Breast epithelium (tissue), 4 donors: ENCODE measurements around the gene STOM. TPM values are rescaled to one million over a fixed set of nuclear protein-coding genes. Genes with fewer than 3 reads are reported as not detected.

ENCODE experiments used
- DNase-seq, 2 donors: peaks; one replicate each; pipeline ENCODE4 v3.0.0-alpha.2; 2019; ENCODE audit warnings: low spot score in 2 of 2
- H3K27ac ChIP-seq, 2 donors: fragments of 200-600 bp; sonication (generic) in 1 of 2; one replicate each; pipeline ENCODE4 v1.5.1; 2016 to 2019; ENCODE audit warnings: mild to moderate bottlenecking in 1 of 2
- H3K27me3 ChIP-seq, 2 donors: fragments of 200-600 bp; sonication (generic) in 1 of 2; one replicate each; pipeline versions ENCODE4 v1.5.1 to v1.6.0; 2017 to 2019; ENCODE audit warnings: control low read depth in 1 of 2, mild to moderate bottlenecking in 1 of 2
- H3K36me3 ChIP-seq: fragments of 200-600 bp; one replicate; pipeline ENCODE4 v1.5.1; 2019
- H3K4me1 ChIP-seq, 2 donors: fragments of 200-600 bp; sonication (generic); one replicate each; pipeline ENCODE4 v1.5.1; 2016 to 2019; ENCODE audit warnings: control low read depth in 1 of 2
- H3K4me3 ChIP-seq, 3 donors: fragments of 200-600 bp; sonication (generic); 1 replicate in 2 of 3; 2 replicates in 1 of 3; pipeline ENCODE4 v1.5.1; 2016 to 2019; ENCODE audit warnings: mild to moderate bottlenecking in 3 of 3, moderate library complexity in 2 of 3
- H3K9me3 ChIP-seq, 2 donors: fragments of 200-600 bp; sonication (generic) in 1 of 2; one replicate each; pipeline ENCODE4 v1.5.1; 2016 to 2019; ENCODE audit warnings: control low read depth in 1 of 2
- CTCF ChIP-seq, 3 donors: fragments of 450-650 bp; IDR thresholded peaks; one replicate each; pipeline ENCODE4 v1.5.1; 2016 to 2017; ENCODE audit warnings: antibody characterized with exemption in 3 of 3, mild to moderate bottlenecking in 3 of 3, moderate library complexity in 3 of 3
- POLR2A ChIP-seq: fragments of 450-650 bp; IDR thresholded peaks from one replicate; pipeline ENCODE4 v1.6.1; 2016; ENCODE audit warnings: antibody characterized with exemption, mild to moderate bottlenecking, moderate library complexity
- POLR2AphosphoS5 ChIP-seq, 3 donors: sonication (generic); formaldehyde crosslinking; IDR thresholded peaks; one replicate each; pipeline ENCODE4 v1.6.1; 2017; ENCODE audit warnings: antibody characterized with exemption in 3 of 3
- intact Hi-C: fragments of 100-400 bp; cut with DNase I; formaldehyde crosslinking; loops from one replicate; pipeline ENCODE4 v1.15.1; 2023; ENCODE audit warnings: low total_unique reads
- total RNA-seq, 3 donors: library from RNA; depleted of rRNA; stranded (reverse); fragments of >200 nt; gene quantifications; one replicate each; pipeline ENCODE4 v1.1.0, GENCODE V29; 2016

The STOM gene, protein sequence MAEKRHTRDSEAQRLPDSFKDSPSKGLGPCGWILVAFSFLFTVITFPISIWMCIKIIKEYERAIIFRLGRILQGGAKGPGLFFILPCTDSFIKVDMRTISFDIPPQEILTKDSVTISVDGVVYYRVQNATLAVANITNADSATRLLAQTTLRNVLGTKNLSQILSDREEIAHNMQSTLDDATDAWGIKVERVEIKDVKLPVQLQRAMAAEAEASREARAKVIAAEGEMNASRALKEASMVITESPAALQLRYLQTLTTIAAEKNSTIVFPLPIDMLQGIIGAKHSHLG
- 100 to 1,000 TPM; 263 to 444 (median 334) TPM for total RNA-seq

- peak; percentile 99 for TF ChIP-seq POLR2A
- peak; percentile 98 to 99 (median 99) for TF ChIP-seq POLR2AphosphoS5 (IDR thresholded peaks at IDR 0.05)
- TF ChIP-seq CTCF (IDR thresholded peaks at IDR 0.05), result no peak
- Histone ChIP-seq H3K36me3 (no peaks in the 10 kb centered on the region), H3K4me3 (peak within 1 kb of the TSS; percentile 68 to 90 (median 77)), H3K9me3 (no peaks in the 10 kb centered on the region), H3K4me1 (peaks cover 4 to 27% of the 10 kb centered on the region in 2 donors), H3K27me3 (no peaks in the 10 kb centered on the region), H3K27ac (peak within 1 kb of the TSS; percentile 96 to 99)
- intact Hi-C loops, result loop anchor here (5.0 kb wide), 1 partner anchor 47 kb away; no protein-coding TSS in a partner anchor
- peak; percentile 75 to 81 for DNase-seq
Observed at GRCh38 chr9:121369595-121370265, at the start of gene STOM. Gene STOM (minus strand): TSS chr9:121370250. CDS start chr9:121370187, 63 bp downstream.

GRCh38 chr9:121411993-121412392 is 41.9 kb upstream of the STOM start:
- DNase-seq, result no peak
- no peak for TF ChIP-seq POLR2AphosphoS5 (IDR thresholded peaks at IDR 0.05)
- no peak for TF ChIP-seq CTCF (IDR thresholded peaks at IDR 0.05)
- Histone ChIP-seq H3K9me3 (no peaks in the 10 kb centered on the region), H3K27ac (no peak overlapping the region), H3K27me3 (no peaks in the 10 kb centered on the region), H3K4me3 (no peak overlapping the region), H3K4me1 (no peaks in the 10 kb centered on the region), H3K36me3 (no peaks in the 10 kb centered on the region)
- intact Hi-C loops, result no loop called here

DNA sequence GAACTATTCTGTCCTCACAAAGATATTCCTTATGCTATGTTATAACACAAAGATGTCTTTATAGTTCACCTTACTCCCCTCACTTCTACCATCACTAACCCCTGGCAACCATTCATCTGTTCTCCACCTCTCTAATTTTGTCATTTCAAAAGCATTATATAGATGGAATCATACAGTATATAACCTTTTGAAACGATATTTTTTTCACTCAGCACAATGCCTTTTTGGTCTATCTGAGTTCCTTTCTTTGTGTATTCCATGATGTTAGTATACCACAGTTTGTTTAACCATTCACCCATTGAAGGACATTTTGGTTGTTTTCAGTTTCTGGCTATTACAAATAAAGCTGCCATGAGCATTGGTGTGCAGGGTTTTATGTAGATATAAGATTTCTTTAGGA is 35.8 kb upstream of the STOM start:
- Histone ChIP-seq H3K4me3 (no peak overlapping the region), H3K9me3 (no peaks in the 10 kb centered on the region), H3K27ac (no peak overlapping the region), H3K27me3 (no peaks in the 10 kb centered on the region), H3K36me3 (no peaks in the 10 kb centered on the region), H3K4me1 (no peaks in the 10 kb centered on the region)
- no peak for TF ChIP-seq POLR2AphosphoS5 (IDR thresholded peaks at IDR 0.05)
- TF ChIP-seq POLR2A, result no peak
- TF ChIP-seq CTCF (IDR thresholded peaks at IDR 0.05), result no peak
- intact Hi-C loops, result loop anchor here (10.0 kb wide), 1 partner anchor 201 kb away; the partner anchor contains the start of gene RAB14
- no peak for DNase-seq

- Histone ChIP-seq H3K9me3 (no peaks in the 10 kb centered on the region), H3K36me3 (no peaks in the 10 kb centered on the region), H3K4me1 (no peaks in the 10 kb centered on the region), H3K4me3 (no peak overlapping the region), H3K27me3 (no peaks in the 10 kb centered on the region), H3K27ac (no peak overlapping the region)
- DNase-seq, result no peak
- TF ChIP-seq POLR2AphosphoS5 (IDR thresholded peaks at IDR 0.05), result no peak
- no peak for TF ChIP-seq CTCF (IDR thresholded peaks at IDR 0.05)
- no peak for TF ChIP-seq POLR2A
- intact Hi-C loops, result loop anchor here (10.0 kb wide), 1 partner anchor 200 kb away; the partner anchor contains the start of gene RAB14
Observed at GRCh38 chr9:121404906-121405305, 34.9 kb upstream of the STOM start.
